ENCODE data around the gene TTBK1. TPM values are rescaled to one million over a fixed set of nuclear protein-coding genes. Genes with fewer than 3 reads are reported as not detected.

TTBK1 gene
- total and polyA plus RNA-seq, 10 of the 15 experiments (the other 5 are each of a cell fraction or from before 2014, with no cell fraction given), result 0.05 to 0.27 TPM; not detected in 8

- H3K27me3 ChIP-seq (replicated peaks in 1 of 2; ENCODE audit: control insufficient read depth in 2 of 2, insufficient read depth in 2 of 2, low read length in 1 of 2), result no peaks in the 10 kb centered on the region
- ChIA-PET RAD21 (ENCODE audit: unreplicated experiment) (interaction anchor here (0.9 to 1.5 kb wide), 3 partner anchors 25 to 58 kb away, joined by 3 read pairs; no protein-coding TSS in a partner anchor), POLR2A (interaction anchor here (0.6 kb wide), 1 partner anchor 318 kb away, joined by 3 read pairs; no protein-coding TSS in a partner anchor), CTCF (interaction anchor here (0.6 to 2.9 kb wide), 7 partner anchors 9 to 88 kb away, joined by 3 to 17 read pairs (median 4); partner anchors contain the start of gene CRIP3), SMC1A (ENCODE audit: uncharacterized antibody, unreplicated experiment) (interaction anchor here (0.8 to 2.6 kb wide), 3 partner anchors 11 to 39 kb away, joined by 3 to 14 read pairs (median 4); partner anchors contain the start of gene CRIP3)
- DNase-seq (ENCODE audit: low read depth, low spot score), result no peak
- H3K4me1 ChIP-seq (ENCODE audit: control insufficient read depth, insufficient read depth, low read length), result no peaks in the 10 kb centered on the region
- peak; percentile 28; the same call in 1 of the 2 replicates for TF ChIP-seq POLR2A (IDR thresholded peaks at IDR 0.05; ENCODE audit: low read depth, low read length)
- no peak for TF ChIP-seq TARDBP (IDR thresholded peaks at IDR 0.05; ENCODE audit: borderline replicate concordance)
- TF ChIP-seq NR2F1 (conservative IDR thresholded peaks at IDR 0.05), result no peak
- TF ChIP-seq, protein P1, sequence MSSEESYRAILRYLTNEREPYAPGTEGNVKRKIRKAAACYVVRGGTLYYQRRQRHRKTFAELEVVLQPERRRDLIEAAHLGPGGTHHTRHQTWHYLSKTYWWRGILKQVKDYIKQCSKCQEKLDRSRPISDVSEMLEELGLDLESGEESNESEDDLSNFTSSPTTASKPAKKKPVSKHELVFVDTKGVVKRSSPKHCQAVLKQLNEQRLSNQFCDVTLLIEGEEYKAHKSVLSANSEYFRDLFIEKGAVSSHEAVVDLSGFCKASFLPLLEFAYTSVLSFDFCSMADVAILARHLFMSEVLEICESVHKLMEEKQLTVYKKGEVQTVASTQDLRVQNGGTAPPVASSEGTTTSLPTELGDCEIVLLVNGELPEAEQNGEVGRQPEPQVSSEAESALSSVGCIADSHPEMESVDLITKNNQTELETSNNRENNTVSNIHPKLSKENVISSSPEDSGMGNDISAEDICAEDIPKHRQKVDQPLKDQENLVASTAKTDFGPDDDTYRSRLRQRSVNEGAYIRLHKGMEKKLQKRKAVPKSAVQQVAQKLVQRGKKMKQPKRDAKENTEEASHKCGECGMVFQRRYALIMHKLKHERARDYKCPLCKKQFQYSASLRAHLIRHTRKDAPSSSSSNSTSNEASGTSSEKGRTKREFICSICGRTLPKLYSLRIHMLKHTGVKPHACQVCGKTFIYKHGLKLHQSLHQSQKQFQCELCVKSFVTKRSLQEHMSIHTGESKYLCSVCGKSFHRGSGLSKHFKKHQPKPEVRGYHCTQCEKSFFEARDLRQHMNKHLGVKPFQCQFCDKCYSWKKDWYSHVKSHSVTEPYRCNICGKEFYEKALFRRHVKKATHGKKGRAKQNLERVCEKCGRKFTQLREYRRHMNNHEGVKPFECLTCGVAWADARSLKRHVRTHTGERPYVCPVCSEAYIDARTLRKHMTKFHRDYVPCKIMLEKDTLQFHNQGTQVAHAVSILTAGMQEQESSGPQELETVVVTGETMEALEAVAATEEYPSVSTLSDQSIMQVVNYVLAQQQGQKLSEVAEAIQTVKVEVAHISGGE (CRISPR knock-in tag; IDR thresholded peaks at IDR 0.05), result no peak
- no peak for TF ChIP-seq SMARCA5 (IDR thresholded peaks at IDR 0.05)
- TF ChIP-seq SUZ12 (IDR thresholded peaks at IDR 0.05; ENCODE audit: unreplicated experiment), result no peak
- TF ChIP-seq PML (IDR thresholded peaks at IDR 0.05; ENCODE audit: low read length), result no peak
- WGBS (ENCODE audit: insufficient coverage, insufficient replicate concordance, low lambda C conversion rate, missing lambda C conversion rate), result 42% methylated on average over 10 of the region's 10 CpGs
- H3K4me2 ChIP-seq (ENCODE audit: control insufficient read depth, insufficient read depth), result no peak within 1 kb of the TSS
- BruUV-seq (replicated peaks), result no TSS peak
- H3K27ac ChIP-seq (ENCODE audit: control insufficient read depth, insufficient read depth), result no peak within 1 kb of the TSS
- in situ Hi-C loops (cut with MboI) (no loop called here), intact Hi-C loops (cut with micrococcal nuclease; ENCODE audit: unreplicated experiment) (no loop called here)
- no peak within 1 kb of the TSS for H2AFZ ChIP-seq (ENCODE audit: control insufficient read depth, low read depth, low read length)
- no peak within 1 kb of the TSS for H3K4me3 ChIP-seq
- no peaks in the 10 kb centered on the region for H3K36me3 ChIP-seq (ENCODE audit: control insufficient read depth in 2 of 2, insufficient read depth in 2 of 2, low read length in 1 of 2)
- no peaks in the 10 kb centered on the region for H4K20me1 ChIP-seq (ENCODE audit: control insufficient read depth, insufficient read depth)
- no peaks in the 10 kb centered on the region for H3K79me2 ChIP-seq (ENCODE audit: control insufficient read depth, insufficient read depth, low read length)
- no peak for FAIRE-seq
- no peak for ATAC-seq
- no peak within 1 kb of the TSS for H3K9ac ChIP-seq (ENCODE audit: control insufficient read depth, insufficient read depth, low read length)
- H3K9me3 ChIP-seq (replicated peaks; ENCODE audit: control insufficient read depth, insufficient read depth, low read length), result no peaks in the 10 kb centered on the region; the same call in 2 of the 3 replicates
Observed at GRCh38 chr6:43297644-43298564, 54.6 kb downstream of the TTBK1 start, which contains the start of gene SLC22A7. Gene SLC22A7, plus strand, starts transcription at chr6:43298260. Its CDS starts 99 bp downstream, at chr6:43298359.

Data from GM12878 (cell line).